GM11168 (cell line): ENCODE results near the gene LCP1.

Source experiments
- in situ Hi-C: fragments of 300-500 bp; cut with MboI; formaldehyde crosslinking; loops from one replicate; pipeline ENCODE4 v1.12.0; 2022; ENCODE audit warnings: low sequenced_read_pairs; ENCODE audit not compliant: unreplicated experiment

LCP1 gene

DNA sequence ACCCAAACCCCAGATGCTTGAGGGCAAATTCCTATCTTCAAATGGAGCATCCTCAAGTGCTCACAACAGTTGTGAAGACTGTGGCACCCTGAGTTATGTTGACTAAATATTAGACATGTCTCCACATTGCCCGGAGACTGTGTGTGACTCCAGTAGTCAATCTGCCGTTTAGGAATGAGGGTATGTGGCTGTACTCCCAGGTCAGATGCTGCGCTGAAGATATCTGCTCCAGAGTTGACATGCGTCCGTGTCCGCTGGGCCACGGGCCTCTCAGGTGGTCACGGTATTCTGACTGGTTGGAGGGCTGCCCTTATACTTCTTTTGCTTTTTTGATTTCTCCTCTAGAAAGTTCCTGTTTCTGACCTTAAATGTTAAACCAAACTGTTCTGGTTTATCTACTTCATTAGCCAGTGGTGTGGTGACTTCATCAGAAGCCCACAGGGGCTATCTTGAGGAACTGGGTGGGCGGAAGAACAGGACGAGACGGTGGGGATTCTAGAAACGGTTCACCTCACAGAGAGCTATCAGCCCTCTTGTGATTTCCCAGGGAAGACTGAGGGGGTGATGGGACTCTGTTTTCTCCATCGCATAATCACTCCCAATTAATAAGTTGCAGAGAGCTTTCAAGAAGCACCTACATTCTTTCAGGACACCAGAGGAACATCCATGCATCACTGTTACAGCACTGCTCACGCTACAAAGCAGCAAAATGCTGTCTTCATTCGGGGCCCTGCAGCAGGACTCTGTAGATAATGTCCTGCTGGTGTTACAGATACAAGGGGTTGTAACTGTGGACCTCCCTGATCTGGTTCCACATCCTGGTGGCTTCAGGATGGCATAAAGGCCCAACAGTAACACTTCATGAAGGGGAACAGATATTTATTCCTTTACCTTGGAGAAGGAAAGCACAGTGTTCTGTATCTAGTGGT lies 1.3 kb upstream of the LCP1 start:
- in situ Hi-C loops = no loop called here

GRCh38 chr13:46182491-46182877 lies 507 bp upstream of the LCP1 start:
- in situ Hi-C loops = no loop called here

GRCh38 chr13:46181377-46181839 lies 569 bp downstream of the LCP1 start:
- in situ Hi-C loops = no loop called here

DNA sequence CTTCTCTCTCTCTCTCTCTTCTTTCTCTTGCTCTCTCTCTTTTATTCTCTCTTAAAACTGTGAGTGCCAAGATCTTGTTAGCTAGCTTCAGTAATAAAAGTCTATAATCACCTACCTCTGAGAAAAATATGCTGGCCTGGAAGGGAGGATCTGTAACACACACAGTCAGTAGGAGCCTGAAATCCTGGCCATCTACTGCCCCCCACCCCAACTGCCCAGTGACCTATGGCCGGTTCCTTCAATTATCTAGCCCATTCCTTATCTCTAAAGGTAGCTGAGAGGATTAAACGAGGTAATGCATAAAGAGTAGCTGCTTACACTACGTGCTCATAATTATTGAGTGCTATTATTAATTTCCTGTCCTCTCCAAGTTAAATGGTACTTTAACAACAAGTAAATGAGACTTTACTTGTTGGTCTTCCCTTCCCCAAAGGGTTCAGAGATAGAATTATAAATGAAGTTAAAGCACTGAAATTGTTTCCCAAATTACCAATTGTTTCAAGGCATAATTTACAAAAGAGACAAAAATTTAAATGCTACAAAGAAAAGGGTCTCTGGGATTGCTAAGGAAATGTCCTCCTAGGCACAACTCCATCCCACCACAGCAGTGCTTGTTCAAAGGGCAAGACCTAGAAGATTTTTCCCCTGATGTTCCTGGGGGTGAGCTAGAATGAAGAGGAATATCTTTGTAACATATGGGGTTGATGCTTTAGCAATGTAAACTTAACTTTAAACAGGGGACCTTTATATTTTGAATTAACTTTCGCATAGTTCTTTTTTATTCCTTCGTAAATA lies 1.8 kb downstream of the LCP1 start:
- in situ Hi-C loops = no loop called here

- in situ Hi-C loops = no loop called here
Measured at GRCh38 chr13:46179491-46179908, 2.5 kb downstream of the LCP1 start.

GRCh38 chr13:46178821-46179220 lies 3.2 kb downstream of the LCP1 start:
- in situ Hi-C loops = no loop called here

- in situ Hi-C loops = no loop called here
Measured at GRCh38 chr13:46178143-46178542, 3.8 kb downstream of the LCP1 start.

GRCh38 chr13:46176756-46177155 lies 5.2 kb downstream of the LCP1 start:
- in situ Hi-C loops = no loop called here

DNA sequence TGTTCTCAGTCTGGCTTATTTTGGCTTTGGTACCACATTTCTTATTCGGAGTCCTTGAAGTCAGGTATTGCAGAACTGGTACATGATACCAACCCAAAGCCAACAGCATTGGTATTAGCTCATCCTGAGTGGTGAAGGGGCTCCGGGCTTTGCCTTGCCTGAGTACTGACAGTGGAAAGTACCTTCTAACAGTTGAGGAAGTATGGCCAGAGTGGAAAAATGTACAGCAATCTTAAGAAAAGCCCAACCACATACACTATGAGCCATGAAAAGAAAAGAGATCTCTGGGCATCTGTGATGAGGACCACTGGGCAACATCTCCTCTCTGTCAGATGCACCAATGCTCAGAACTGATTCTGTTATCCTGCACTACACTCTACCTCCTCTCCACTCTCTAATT lies 8.3 kb downstream of the LCP1 start:
- in situ Hi-C loops = no loop called here

GRCh38 chr13:46172531-46172991 lies 9.4 kb downstream of the LCP1 start:
- in situ Hi-C loops = no loop called here

DNA sequence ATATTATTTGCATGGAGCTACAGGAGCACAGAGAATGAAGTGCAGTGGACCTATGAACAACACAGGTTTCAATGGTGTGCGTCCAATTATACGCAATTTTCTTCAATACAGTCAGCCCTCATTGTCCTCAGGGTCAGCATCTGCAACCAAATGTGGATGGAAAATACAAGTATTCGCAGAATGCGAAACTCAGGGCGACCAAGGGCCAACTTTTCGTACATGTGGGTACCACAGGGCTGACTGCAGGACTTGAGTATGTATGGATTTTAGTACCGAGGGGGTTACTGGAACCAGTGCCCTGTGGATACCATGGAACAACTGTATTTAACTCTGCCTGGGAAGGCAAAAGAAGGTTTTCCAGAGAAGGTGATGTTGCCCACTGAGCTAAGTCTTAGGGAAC lies 10.2 kb downstream of the LCP1 start:
- in situ Hi-C loops = no loop called here

GRCh38 chr13:46171217-46171616 lies 10.8 kb downstream of the LCP1 start:
- in situ Hi-C loops = no loop called here

DNA sequence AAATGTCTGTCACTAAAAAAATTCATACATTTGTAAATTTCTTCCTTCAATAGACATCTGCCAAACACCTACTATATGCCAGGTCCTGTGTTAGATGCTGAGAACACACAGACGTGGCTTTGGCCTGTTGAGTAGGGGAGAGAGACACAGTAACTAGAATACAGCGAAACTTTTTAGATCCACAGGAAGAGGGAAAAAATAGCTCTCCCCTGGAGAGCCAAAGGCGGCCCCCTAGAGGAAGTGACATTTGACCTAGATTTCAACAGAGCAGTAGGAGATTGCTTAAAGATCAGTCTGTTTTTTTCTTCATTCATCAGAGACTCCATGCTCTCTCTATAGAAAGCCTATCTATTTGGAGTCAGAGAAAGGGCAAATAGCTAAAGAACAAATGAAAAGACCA lies 11.3 kb downstream of the LCP1 start:
- in situ Hi-C loops = no loop called here

GRCh38 chr13:46170268-46170667 lies 11.7 kb downstream of the LCP1 start:
- in situ Hi-C loops = no loop called here

- in situ Hi-C loops = no loop called here
Measured at GRCh38 chr13:46169758-46170157, 12.2 kb downstream of the LCP1 start.

- in situ Hi-C loops = no loop called here
Measured at GRCh38 chr13:46168783-46169182, 13.2 kb downstream of the LCP1 start.

GRCh38 chr13:46168341-46168740 lies 13.6 kb downstream of the LCP1 start:
- in situ Hi-C loops = no loop called here

DNA sequence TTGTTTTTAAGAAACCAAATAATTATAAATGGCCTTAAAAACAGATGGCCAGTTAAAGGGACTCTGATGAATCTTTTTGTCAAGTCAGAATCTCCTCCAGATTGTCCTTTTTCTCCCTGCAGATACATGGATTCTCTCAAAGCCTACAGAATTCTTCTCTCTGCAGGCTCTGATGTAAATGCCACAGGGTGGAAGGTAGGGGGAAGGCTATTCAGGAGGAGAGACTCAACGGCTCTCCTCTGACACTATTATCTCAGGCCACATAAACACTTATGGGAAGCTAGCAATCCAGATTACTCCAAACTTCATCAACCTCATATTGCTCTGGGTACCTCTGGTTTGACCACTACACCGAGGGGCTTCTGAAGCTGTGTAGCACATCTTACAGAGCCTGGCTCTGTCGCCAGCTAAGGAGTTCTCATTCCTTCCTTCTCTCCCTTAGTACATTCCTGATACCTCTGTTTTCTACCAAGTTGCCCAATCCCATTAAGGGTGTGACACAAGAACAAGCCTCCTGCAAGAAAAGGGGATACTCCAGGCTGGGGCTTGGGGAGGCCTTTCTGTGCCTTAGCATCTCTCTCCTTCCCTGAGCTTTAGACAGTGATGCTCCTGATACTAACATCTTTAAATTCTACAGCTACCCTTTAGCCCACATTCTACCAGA lies 14.9 kb downstream of the LCP1 start:
- in situ Hi-C loops = no loop called here

DNA sequence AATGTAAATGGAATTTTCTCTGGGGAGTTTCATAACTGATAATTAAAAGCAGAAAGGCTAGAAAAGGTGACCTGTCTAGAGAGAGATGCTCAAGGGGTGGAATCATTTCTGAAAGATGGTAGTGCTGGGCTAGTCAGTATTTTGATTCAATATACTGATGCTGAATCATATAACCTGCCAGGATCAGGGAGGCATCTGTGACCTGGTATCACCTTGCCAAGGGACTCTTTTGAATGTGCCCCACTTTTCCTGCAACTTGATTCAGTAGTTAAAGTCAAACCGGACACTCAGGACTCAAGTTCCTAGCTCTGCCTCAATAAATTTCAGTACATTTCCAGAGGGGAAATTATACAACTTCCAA lies 15.8 kb downstream of the LCP1 start:
- in situ Hi-C loops = no loop called here

DNA sequence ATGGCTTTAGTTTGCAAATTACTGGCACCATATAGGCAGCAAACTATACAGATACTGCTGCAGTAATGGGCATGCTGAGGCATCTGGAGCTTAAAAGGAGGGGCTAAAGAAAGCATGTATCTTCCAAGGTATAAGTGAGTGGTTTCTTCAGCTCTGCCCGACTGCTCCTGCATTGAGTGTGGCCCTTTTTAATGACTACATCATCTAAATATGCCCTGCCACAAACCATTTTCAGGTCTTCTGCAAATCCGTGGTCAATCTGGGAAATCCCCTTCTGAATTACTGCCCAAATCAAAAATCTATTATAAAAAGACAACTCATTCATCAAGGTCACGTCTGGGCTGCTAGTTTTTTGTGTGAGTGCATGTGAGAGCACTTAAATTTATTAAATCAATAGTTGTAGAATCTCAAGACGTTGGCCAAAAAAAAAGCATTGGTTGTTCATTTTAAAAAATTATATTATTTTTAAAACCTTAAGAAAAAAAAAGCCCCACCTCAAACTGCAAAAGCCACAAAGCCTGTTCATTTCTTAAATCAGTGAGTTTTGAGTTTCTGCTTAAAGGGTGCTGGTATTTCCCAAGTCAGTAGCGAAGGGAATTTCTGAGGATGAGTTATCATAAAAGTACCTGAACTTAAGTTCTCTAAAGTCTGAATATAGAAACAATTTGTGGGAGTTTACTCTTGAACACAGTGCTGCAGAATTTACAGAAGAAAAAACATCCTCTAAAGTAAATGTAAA lies 16.3 kb downstream of the LCP1 start:
- in situ Hi-C loops = no loop called here
